ENCODE results near the gene FAM240B. TPM values are rescaled to one million over a fixed set of nuclear protein-coding genes. Genes with fewer than 3 reads are reported as not detected.

Gene FAM240B
- total and polyA plus RNA-seq, 2 of the 8 experiments (the other 6 are each of a cell fraction or from before 2014, with no cell fraction given), result not detected

- no peak for TF ChIP-seq SIX5 (IDR thresholded peaks at IDR 0.05; ENCODE audit: low read depth, low read length)
- TF ChIP-seq GTF2F1 (IDR thresholded peaks at IDR 0.05; ENCODE audit: borderline replicate concordance, low read depth, low read length), result no peak
- TF ChIP-seq RBBP5 (IDR thresholded peaks at IDR 0.05; ENCODE audit: borderline replicate concordance, low read depth, low read length), result no peak
- no peak for TF ChIP-seq TBP (IDR thresholded peaks at IDR 0.05; ENCODE audit: low read depth, low read length)
Observed at GRCh38 chr9:38681747-38682227, 38.1 kb downstream of the FAM240B start (continued).

Measured in H1 (cell line).